ENCODE results near the gene KLHL34. TPM values are rescaled to one million over a fixed set of nuclear protein-coding genes. Genes with fewer than 3 reads are reported as not detected.

The KLHL34 gene, protein sequence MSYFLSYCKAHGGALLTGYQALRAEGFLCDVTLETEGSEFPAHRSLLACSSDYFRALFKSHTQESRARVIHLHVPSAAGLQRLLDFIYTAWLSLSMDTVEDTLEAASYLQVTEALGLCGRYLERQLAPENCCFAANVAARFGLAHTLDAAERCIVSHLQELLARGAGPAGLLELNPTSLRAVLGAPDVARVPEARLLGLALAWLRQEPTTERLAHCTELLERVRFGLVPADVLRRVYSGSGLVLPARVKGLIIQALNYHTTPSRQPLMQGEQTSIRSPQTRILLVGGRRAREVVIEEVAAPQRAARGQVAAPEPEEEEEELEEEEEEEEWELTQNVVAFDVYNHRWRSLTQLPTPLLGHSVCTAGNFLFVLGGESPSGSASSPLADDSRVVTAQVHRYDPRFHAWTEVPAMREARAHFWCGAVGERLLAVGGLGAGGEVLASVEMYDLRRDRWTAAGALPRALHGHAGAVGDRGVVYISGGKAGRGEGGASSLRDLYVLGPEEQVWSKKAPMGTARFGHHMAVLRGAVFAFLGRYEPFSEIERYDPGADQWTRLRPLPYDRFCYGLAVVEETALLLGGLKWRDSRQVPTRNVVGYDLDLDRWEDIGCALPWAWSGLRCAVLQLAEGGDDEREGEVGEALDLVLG
- under 1 TPM in 1 of 2 donors, not detected in 1; 0.05 TPM for total RNA-seq

DNA sequence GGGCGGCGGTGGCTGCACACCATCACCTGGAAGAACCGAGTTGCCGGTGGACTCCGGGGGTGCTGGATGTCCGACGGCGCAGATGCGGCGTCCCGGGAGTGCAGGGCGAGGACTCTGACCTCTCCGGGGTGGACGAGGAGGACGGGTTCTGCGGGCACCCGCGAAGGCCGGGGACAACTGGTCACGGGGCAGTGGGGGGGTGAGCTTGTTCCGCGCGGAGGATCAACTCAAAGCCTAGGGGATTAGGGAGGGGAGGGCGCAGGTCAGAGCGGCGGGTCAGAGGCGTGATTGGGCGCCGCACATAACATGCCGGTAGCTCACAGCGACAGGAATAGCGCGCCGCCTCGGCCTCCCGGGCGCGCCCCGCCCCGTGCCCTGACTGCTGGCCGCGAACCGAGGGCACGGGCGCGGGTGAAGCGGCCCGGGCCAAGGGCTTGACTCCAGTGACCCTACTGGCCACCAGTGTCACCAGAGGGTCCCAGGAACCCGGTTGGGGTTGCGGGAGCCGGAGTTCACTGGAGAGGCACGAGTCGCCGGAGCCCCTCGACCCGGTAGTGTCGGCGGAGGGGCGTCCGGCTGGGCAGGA lies at the start of gene KLHL34:
Gene KLHL34, minus strand, starts transcription at position 179 of the 586 bp plus-strand sequence. CDS start 542 bp downstream, outside the sequence.
- 13% methylated on average over 8 of the region's 60 CpGs for WGBS
- H3K27ac ChIP-seq, result no peak within 1 kb of the TSS

DNA sequence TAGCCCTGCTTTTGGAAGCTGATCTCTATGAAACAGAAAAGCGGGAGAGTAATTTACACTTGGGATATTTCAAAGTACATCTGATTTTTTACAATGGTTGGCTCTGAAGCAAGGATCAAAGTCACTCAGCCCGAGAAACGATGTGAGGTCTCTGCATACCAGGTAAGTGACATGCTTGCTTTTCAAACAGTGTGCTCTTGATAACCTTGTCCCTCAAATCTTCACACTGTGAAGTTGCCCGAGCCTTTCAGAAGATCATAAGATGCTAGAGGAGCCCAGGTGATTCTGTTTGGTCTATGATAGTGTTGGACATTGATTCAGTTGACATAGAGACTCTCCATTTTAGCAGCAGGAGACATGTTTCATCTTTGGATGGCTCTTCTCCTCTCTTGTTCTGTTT lies 47.1 kb upstream of the KLHL34 start:
- Histone ChIP-seq H3K4me1 (replicated peaks) (no peaks in the 10 kb centered on the region), H3K27ac (no peak overlapping the region), H3K36me3 (no peaks in the 10 kb centered on the region), H3K9me3 (no peaks in the 10 kb centered on the region), H3K27me3 (replicated peaks; ENCODE audit: insufficient read depth) (no peaks in the 10 kb centered on the region), H3K4me3 (no peak overlapping the region)
- DNase-seq (ENCODE audit: low spot score), result no peak
- TF ChIP-seq POLR2A (IDR thresholded peaks at IDR 0.05) (no peak), POLR2AphosphoS5 (IDR thresholded peaks at IDR 0.05) (no peak)
- TF ChIP-seq, protein P1, sequence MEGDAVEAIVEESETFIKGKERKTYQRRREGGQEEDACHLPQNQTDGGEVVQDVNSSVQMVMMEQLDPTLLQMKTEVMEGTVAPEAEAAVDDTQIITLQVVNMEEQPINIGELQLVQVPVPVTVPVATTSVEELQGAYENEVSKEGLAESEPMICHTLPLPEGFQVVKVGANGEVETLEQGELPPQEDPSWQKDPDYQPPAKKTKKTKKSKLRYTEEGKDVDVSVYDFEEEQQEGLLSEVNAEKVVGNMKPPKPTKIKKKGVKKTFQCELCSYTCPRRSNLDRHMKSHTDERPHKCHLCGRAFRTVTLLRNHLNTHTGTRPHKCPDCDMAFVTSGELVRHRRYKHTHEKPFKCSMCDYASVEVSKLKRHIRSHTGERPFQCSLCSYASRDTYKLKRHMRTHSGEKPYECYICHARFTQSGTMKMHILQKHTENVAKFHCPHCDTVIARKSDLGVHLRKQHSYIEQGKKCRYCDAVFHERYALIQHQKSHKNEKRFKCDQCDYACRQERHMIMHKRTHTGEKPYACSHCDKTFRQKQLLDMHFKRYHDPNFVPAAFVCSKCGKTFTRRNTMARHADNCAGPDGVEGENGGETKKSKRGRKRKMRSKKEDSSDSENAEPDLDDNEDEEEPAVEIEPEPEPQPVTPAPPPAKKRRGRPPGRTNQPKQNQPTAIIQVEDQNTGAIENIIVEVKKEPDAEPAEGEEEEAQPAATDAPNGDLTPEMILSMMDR (IDR thresholded peaks at IDR 0.05), result no peak
- 31% methylated on average over 4 of the region's 4 CpGs for WGBS
- intact Hi-C loops (cut with DNase I), result no loop called here

More for the DNA sequence above, at the start of gene KLHL34:
- no peaks in the 10 kb centered on the region for H3K27me3 ChIP-seq (replicated peaks; ENCODE audit: insufficient read depth)
- no peak for DNase-seq (ENCODE audit: low spot score)
- H3K9me3 ChIP-seq, result no peaks in the 10 kb centered on the region
- TF ChIP-seq POLR2A (IDR thresholded peaks at IDR 0.05) (no peak), POLR2AphosphoS5 (IDR thresholded peaks at IDR 0.05) (no peak)
- TF ChIP-seq, protein P1 (IDR thresholded peaks at IDR 0.05), result no peak
- no peaks in the 10 kb centered on the region for H3K36me3 ChIP-seq
- H3K4me1 ChIP-seq (replicated peaks), result no peaks in the 10 kb centered on the region
- intact Hi-C loops (cut with DNase I), result no loop called here
- H3K4me3 ChIP-seq, result no peak within 1 kb of the TSS

DNA sequence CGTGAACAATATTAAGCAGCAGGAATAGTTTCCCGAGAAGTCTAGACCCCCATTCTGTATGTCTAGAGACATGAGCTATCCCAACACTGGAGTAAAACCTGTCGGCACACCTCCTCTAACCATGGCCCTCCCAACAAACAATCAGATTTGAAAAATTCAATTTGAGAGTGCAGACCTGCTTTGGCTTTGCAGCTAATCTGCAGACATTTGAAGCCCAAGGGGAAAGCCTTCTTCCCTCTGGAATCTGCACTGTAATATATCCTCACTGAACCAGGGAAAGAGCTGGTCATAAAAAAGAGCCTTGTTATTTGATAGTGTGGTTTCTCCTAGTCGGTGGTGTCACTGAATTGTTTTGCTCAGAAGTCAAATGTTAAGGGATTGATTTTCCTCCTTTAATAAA lies 44.6 kb upstream of the KLHL34 start:
- Histone ChIP-seq H3K4me3 (no peak overlapping the region), H3K4me1 (replicated peaks) (no peaks in the 10 kb centered on the region), H3K27me3 (replicated peaks; ENCODE audit: insufficient read depth) (no peaks in the 10 kb centered on the region), H3K36me3 (no peaks in the 10 kb centered on the region), H3K27ac (no peak overlapping the region), H3K9me3 (no peaks in the 10 kb centered on the region)
- 63% methylated on average over 3 of the region's 4 CpGs for WGBS
- TF ChIP-seq POLR2A (IDR thresholded peaks at IDR 0.05), result no peak
- TF ChIP-seq POLR2AphosphoS5 (IDR thresholded peaks at IDR 0.05), result no peak
- TF ChIP-seq, protein P1 (IDR thresholded peaks at IDR 0.05), result no peak
- DNase-seq (ENCODE audit: low spot score), result no peak
- intact Hi-C loops (cut with DNase I), result no loop called here

DNA sequence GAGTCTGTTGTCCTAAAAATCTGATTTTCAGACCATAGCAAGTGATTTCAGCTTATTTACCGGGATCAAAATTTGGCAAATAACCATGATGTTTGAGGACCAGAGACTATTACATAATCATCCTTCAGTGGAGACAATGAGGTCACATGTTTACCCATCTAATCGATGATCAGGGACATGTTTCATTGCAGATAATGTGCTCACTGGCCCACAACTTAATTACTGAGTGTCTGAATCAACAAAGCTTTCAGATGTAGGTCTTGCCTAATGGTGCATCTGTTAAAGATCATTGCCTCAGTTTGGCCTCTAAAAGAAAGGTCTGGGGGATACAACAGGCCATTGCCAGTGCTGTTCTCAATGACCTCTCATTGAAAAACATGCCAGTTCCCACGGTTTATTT lies 42.8 kb upstream of the KLHL34 start:
- no peaks in the 10 kb centered on the region for H3K27me3 ChIP-seq (replicated peaks; ENCODE audit: insufficient read depth)
- H3K4me1 ChIP-seq (replicated peaks), result no peaks in the 10 kb centered on the region
- DNase-seq (ENCODE audit: low spot score), result no peak
- no peaks in the 10 kb centered on the region for H3K36me3 ChIP-seq
- H3K4me3 ChIP-seq, result no peak overlapping the region
- 60% methylated on average over 3 of the region's 3 CpGs for WGBS
- TF ChIP-seq, protein P1 (IDR thresholded peaks at IDR 0.05), result no peak
- TF ChIP-seq POLR2A (IDR thresholded peaks at IDR 0.05), result no peak
- TF ChIP-seq POLR2AphosphoS5 (IDR thresholded peaks at IDR 0.05), result no peak
- no peaks in the 10 kb centered on the region for H3K9me3 ChIP-seq
- intact Hi-C loops (cut with DNase I), result no loop called here
- no peak overlapping the region for H3K27ac ChIP-seq
